Embryonic facial prominence (tissue), 1 donor: ENCODE measurements around the gene UBE3C.

Experiments used
- DNase-seq: peaks from one replicate; pipeline ENCODE4 v3.0.0-alpha.2; 2016; ENCODE audit errors: extremely low spot score

The UBE3C gene

GRCh38 chr7:157291404-157292080 lies 152.8 kb downstream of the UBE3C start:
- no peak for DNase-seq

GRCh38 chr7:157292258-157292657 lies 153.5 kb downstream of the UBE3C start:
- DNase-seq: no peak

GRCh38 chr7:157292770-157293412 lies 154.2 kb downstream of the UBE3C start:
- no peak for DNase-seq

GRCh38 chr7:157293413-157293788 lies 154.7 kb downstream of the UBE3C start:
- DNase-seq: no peak

GRCh38 chr7:157294773-157295172 lies 156.0 kb downstream of the UBE3C start:
- no peak for DNase-seq

GRCh38 chr7:157295338-157295737 lies 156.6 kb downstream of the UBE3C start:
- DNase-seq: no peak

- DNase-seq: no peak
Measured at GRCh38 chr7:157297185-157297584, 158.5 kb downstream of the UBE3C start.

GRCh38 chr7:157299317-157299612 lies 160.5 kb downstream of the UBE3C start:
- no peak for DNase-seq

GRCh38 chr7:157299613-157300368 lies 161.1 kb downstream of the UBE3C start:
- no peak for DNase-seq

GRCh38 chr7:157300369-157300825 lies 161.7 kb downstream of the UBE3C start:
- no peak for DNase-seq

- DNase-seq: no peak
Measured at GRCh38 chr7:157301610-157302120, 162.9 kb downstream of the UBE3C start.

GRCh38 chr7:157306846-157307838 lies 168.4 kb downstream of the UBE3C start:
- DNase-seq: no peak

- DNase-seq: no peak
Measured at GRCh38 chr7:157309988-157310668, 171.4 kb downstream of the UBE3C start.

GRCh38 chr7:157310676-157311185 lies 172.0 kb downstream of the UBE3C start:
- DNase-seq: no peak

GRCh38 chr7:157312941-157313340 lies 174.2 kb downstream of the UBE3C start:
- no peak for DNase-seq

- no peak for DNase-seq
Measured at GRCh38 chr7:157313645-157314044, 174.9 kb downstream of the UBE3C start.

GRCh38 chr7:157318015-157318706 lies 179.4 kb downstream of the UBE3C start:
- no peak for DNase-seq
